Measurements from ENCODE around the gene GFRA1. TPM values are rescaled to one million over a fixed set of nuclear protein-coding genes. Genes with fewer than 3 reads are reported as not detected.

The GFRA1 gene
- total and polyA plus RNA-seq, 10 donors, result 0.52 to 36.5 (median 4.5) TPM

GRCh38 chr10:116110736-116111135 lies 162.3 kb downstream of the GFRA1 start:
- TF ChIP-seq POLR2A (IDR thresholded peaks at IDR 0.05), result no peak
- TF ChIP-seq, protein P1, sequence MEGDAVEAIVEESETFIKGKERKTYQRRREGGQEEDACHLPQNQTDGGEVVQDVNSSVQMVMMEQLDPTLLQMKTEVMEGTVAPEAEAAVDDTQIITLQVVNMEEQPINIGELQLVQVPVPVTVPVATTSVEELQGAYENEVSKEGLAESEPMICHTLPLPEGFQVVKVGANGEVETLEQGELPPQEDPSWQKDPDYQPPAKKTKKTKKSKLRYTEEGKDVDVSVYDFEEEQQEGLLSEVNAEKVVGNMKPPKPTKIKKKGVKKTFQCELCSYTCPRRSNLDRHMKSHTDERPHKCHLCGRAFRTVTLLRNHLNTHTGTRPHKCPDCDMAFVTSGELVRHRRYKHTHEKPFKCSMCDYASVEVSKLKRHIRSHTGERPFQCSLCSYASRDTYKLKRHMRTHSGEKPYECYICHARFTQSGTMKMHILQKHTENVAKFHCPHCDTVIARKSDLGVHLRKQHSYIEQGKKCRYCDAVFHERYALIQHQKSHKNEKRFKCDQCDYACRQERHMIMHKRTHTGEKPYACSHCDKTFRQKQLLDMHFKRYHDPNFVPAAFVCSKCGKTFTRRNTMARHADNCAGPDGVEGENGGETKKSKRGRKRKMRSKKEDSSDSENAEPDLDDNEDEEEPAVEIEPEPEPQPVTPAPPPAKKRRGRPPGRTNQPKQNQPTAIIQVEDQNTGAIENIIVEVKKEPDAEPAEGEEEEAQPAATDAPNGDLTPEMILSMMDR (IDR thresholded peaks at IDR 0.05 in 8 of 11, conservative IDR thresholded peaks at IDR 0.05 in 3 of 11), result no peak
- TF ChIP-seq POLR2AphosphoS5 (IDR thresholded peaks at IDR 0.05), result no peak
- H3K27me3 ChIP-seq (replicated peaks in 1 of 7), result no peaks in the 10 kb centered on the region
- no peak overlapping the region for H3K27ac ChIP-seq
- 71 to 88% (median 83%) methylated on average over 4 of the region's 4 CpGs for WGBS, 5 donors
- no peak for DNase-seq
- H3K36me3 ChIP-seq, result no peaks in the 10 kb centered on the region
- H3K9me3 ChIP-seq, result no peaks in the 10 kb centered on the region
- intact Hi-C loops (cut with DNase I; ENCODE audit: low total_unique reads), result no loop called here
- no peak overlapping the region for H3K4me3 ChIP-seq
- H3K4me1 ChIP-seq, result no peaks in the 10 kb centered on the region

DNA sequence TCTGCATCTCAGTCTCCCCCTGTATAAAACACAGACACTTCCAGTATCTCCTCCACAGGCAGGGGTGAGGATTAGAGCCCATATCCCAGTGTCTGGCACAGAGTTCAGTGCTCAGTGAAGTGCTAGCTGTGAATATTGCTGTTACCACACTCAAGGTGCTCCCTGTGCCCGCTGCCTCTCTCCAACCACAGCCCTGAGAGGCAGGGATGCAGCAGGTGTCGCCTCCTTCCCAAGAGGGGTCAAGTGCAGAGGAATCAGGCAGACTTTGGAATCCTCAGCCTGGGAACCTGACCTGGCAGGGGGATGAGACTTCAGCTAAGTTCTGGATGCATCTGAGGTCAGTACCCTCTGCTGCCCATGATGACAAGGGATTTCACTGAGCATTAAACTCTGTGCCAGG lies 163.1 kb downstream of the GFRA1 start:
- Histone ChIP-seq H3K36me3 (no peaks in the 10 kb centered on the region), H3K4me1 (no peaks in the 10 kb centered on the region), H3K9me3 (no peaks in the 10 kb centered on the region), H3K27ac (no peak overlapping the region), H3K27me3 (replicated peaks in 1 of 7) (no peaks in the 10 kb centered on the region), H3K4me3 (no peak overlapping the region)
- no peak for TF ChIP-seq POLR2A (IDR thresholded peaks at IDR 0.05)
- TF ChIP-seq, protein P1 (IDR thresholded peaks at IDR 0.05 in 8 of 11, conservative IDR thresholded peaks at IDR 0.05 in 3 of 11), result no peak
- TF ChIP-seq POLR2AphosphoS5 (IDR thresholded peaks at IDR 0.05), result no peak
- no peak for DNase-seq
- WGBS, 5 donors, result 75 to 94% (median 80%) methylated on average over 2 of the region's 2 CpGs; no CpG with 5 or more reads in 1 of the 5 donors
- intact Hi-C loops (cut with DNase I; ENCODE audit: low total_unique reads), result no loop called here

DNA sequence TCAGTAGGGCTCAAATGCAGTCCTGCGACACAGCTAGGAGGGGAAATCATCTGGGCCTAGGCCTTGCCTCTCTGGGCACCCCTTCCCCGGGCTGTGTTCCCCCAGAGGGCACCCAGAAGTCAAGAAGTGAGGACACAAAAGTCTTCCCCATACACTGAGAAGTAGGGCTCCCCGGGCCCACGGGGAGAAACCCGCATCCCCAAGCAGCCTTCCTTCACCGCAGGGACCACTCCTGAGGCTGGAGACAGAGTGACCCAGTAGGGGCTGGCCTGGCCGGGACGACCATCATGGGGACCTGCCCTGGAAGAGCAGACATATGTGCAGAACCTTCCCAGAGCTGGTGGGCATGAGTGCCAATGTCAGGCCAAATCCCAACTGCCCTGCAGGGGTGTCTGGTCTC lies 163.5 kb downstream of the GFRA1 start:
- intact Hi-C loops (cut with DNase I; ENCODE audit: low total_unique reads), result no loop called here
- Histone ChIP-seq H3K27me3 (replicated peaks in 1 of 7) (no peaks in the 10 kb centered on the region), H3K4me3 (no peak overlapping the region), H3K4me1 (no peaks in the 10 kb centered on the region), H3K27ac (no peak overlapping the region), H3K9me3 (no peaks in the 10 kb centered on the region), H3K36me3 (no peaks in the 10 kb centered on the region)
- 84 to 93% (median 90%) methylated on average over 8 of the region's 8 CpGs for WGBS, 5 donors
- DNase-seq, result no peak
- TF ChIP-seq POLR2AphosphoS5 (IDR thresholded peaks at IDR 0.05), result no peak
- TF ChIP-seq, protein P1 (IDR thresholded peaks at IDR 0.05 in 8 of 11, conservative IDR thresholded peaks at IDR 0.05 in 3 of 11), result no peak
- TF ChIP-seq POLR2A (IDR thresholded peaks at IDR 0.05), result no peak

DNA sequence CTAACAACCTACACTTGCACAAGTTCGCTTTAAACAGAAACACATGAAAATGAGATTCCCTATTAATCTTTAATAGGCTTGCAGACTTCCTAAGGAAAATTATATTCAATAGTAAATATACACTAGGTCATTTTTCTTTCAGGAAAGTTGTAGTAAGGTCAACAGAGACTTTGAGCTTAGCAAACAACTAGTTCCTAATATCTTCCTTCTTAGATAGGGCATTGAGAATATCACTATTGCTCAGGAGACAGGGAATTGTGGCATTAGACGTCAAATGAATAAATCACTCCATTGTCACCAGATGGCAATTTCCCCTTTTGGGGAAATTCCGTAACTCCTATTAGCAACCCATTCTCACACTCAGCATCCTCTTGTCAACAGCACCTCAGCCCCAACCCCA lies 164.9 kb downstream of the GFRA1 start:
- TF ChIP-seq POLR2AphosphoS5 (IDR thresholded peaks at IDR 0.05) (no peak), POLR2A (IDR thresholded peaks at IDR 0.05) (no peak)
- TF ChIP-seq, protein P1 (IDR thresholded peaks at IDR 0.05 in 8 of 11, conservative IDR thresholded peaks at IDR 0.05 in 3 of 11), result no peak
- Histone ChIP-seq H3K9me3 (no peaks in the 10 kb centered on the region), H3K27me3 (replicated peaks in 1 of 7) (no peaks in the 10 kb centered on the region), H3K4me1 (no peaks in the 10 kb centered on the region), H3K4me3 (no peak overlapping the region), H3K27ac (no peak overlapping the region), H3K36me3 (no peaks in the 10 kb centered on the region)
- intact Hi-C loops (cut with DNase I; ENCODE audit: low total_unique reads), result no loop called here
- 45 to 56% (median 53%) methylated on average over 3 of the region's 3 CpGs for WGBS, 5 donors
- DNase-seq, result no peak

Measured in spleen (tissue), 11 donors.